Thyroid gland (tissue), 4 donors: ENCODE measurements around the gene DOHH. TPM values are rescaled to one million over a fixed set of nuclear protein-coding genes. Genes with fewer than 3 reads are reported as not detected.

Source experiments
- DNase-seq, 2 donors: peaks; one replicate each; pipeline ENCODE4 v3.0.0-alpha.2; 2019
- H3K27ac ChIP-seq, 3 donors: fragments of 200-600 bp; sonication (generic); 1 replicate in 2 of 3; 2 replicates in 1 of 3; pipeline ENCODE4 v1.5.1; 2016 to 2019; ENCODE audit warnings: mild to moderate bottlenecking in 1 of 3, moderate library complexity in 1 of 3
- H3K27me3 ChIP-seq: fragments of 200-600 bp; sonication (generic); one replicate; pipeline ENCODE4 v1.5.1; 2019
- H3K36me3 ChIP-seq, 2 donors: fragments of 200-600 bp; sonication (generic); one replicate each; pipeline ENCODE4 v1.5.1; 2016 to 2019
- H3K4me1 ChIP-seq, 2 donors: fragments of 200-600 bp; sonication (generic); one replicate each; pipeline ENCODE4 v1.5.1; 2017 to 2019
- H3K4me3 ChIP-seq, 3 donors: fragments of 200-600 bp; sonication (generic); replicated peaks in 1 of 3; 1 replicate in 2 of 3; 2 replicates in 1 of 3; pipeline ENCODE4 v1.5.1; 2016; ENCODE audit warnings: mild to moderate bottlenecking in 1 of 3
- H3K9me3 ChIP-seq: fragments of 200-600 bp; sonication (generic); one replicate; pipeline ENCODE4 v1.5.1; 2017
- POLR2A ChIP-seq, 2 donors: fragments of 450-650 bp; IDR thresholded peaks; one replicate each; pipeline ENCODE4 v1.6.1; 2017; ENCODE audit warnings: antibody characterized with exemption in 2 of 2, mild to moderate bottlenecking in 2 of 2, moderate library complexity in 1 of 2
- WGBS, 2 donors: methylation state at CpG; one replicate each; pipeline ENCODE4 v1.1.5; 2017; 5-methylcytosine and 5-hydroxymethylcytosine counted together
- intact Hi-C: fragments of 100-400 bp; cut with DNase I; formaldehyde crosslinking; loops from one replicate; pipeline ENCODE4 v1.15.1; 2023
- total RNA-seq, 4 donors: library from RNA; depleted of rRNA; stranded (reverse); fragments of >200 nt; gene quantifications; one replicate each; pipeline ENCODE4 v1.2.3, GENCODE V29; 2016
- TF ChIP-seq, protein P1 (sequence below), 6 experiments: fragments of 200-600 bp in 3 of 6; fragments of 450-650 bp in 3 of 6; sonication (generic) in 3 of 6; IDR thresholded peaks; one replicate each; pipeline ENCODE4 v1.5.1; 2016 to 2019; ENCODE audit warnings: antibody characterized with exemption in 6 of 6, mild to moderate bottlenecking in 2 of 6, inconsistent platforms in 1 of 6, moderate library complexity in 1 of 6

DOHH gene
- total RNA-seq, 4 donors from 2014 or later = 9.0 to 18.9 (median 13.6) TPM

DNA sequence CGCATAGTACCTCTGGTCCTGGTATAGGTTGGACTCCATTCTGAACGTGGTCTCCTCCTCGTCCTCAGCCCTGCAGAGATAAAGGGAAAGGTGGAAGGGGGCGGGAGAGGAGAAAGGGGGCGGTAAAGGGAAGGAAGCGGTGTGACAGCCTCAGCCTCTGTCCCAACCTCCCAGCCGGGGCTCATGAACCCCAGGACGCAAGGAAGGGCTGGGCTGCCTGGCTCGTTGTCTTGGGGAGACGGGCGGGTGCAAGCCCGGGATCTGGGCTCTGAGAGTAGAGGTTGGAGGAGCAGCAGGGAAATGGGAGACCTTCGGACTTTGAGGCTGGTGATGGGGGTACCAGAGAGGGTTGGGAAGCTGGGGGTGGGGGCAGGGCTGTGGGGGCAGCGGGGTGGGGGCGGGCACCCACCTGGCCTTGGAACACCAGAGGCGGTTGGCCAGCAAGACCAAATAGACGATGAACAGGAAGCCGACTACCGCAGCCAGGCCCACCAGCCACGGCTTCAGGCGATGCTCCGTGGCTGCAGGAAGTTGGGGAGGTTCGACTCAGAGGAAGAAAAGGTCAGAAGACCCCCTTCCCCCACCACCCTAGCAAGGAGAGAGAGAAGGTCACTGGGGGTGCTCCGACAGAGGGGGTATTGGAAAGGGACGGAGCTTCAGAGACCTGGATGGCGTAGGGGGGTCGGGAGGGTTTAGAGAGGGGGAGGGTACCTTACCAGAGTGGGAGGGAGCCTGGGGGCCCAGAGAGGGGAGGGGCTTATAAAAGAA is 21.9 kb downstream of the DOHH start:
- intact Hi-C loops = no loop called here
- WGBS, 2 donors = 41 to 48% methylated on average over 25 to 26 of the region's 27 CpGs
- H3K4me3 ChIP-seq = no peak overlapping the region
- no peaks in the 10 kb centered on the region for H3K27me3 ChIP-seq
- no peak overlapping the region for H3K27ac ChIP-seq
- TF ChIP-seq POLR2A (IDR thresholded peaks at IDR 0.05) = no peak
- TF ChIP-seq, protein P1, sequence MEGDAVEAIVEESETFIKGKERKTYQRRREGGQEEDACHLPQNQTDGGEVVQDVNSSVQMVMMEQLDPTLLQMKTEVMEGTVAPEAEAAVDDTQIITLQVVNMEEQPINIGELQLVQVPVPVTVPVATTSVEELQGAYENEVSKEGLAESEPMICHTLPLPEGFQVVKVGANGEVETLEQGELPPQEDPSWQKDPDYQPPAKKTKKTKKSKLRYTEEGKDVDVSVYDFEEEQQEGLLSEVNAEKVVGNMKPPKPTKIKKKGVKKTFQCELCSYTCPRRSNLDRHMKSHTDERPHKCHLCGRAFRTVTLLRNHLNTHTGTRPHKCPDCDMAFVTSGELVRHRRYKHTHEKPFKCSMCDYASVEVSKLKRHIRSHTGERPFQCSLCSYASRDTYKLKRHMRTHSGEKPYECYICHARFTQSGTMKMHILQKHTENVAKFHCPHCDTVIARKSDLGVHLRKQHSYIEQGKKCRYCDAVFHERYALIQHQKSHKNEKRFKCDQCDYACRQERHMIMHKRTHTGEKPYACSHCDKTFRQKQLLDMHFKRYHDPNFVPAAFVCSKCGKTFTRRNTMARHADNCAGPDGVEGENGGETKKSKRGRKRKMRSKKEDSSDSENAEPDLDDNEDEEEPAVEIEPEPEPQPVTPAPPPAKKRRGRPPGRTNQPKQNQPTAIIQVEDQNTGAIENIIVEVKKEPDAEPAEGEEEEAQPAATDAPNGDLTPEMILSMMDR (IDR thresholded peaks at IDR 0.05) = no peak
- no peaks in the 10 kb centered on the region for H3K36me3 ChIP-seq
- DNase-seq = no peak
- no peaks in the 10 kb centered on the region for H3K4me1 ChIP-seq
- H3K9me3 ChIP-seq = no peaks in the 10 kb centered on the region

DNA sequence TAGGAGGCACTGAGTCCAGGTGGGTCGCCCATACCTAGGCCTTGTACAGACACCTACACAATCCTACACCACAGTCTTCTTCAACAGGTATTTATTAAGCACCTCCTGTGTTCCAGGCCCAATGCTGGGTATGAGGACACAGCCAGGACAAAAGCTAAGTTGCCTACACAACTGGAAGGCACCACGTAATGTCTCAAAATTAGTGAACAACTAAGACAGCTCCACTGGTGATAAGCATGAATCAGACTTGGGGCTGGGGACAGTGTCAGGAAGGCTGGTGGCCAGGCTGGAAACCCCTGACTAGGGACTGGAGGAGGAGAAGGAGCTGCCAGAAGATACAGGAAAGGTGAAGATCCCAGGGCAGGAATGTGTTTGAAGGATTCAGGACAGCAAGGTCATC is 22.5 kb downstream of the DOHH start:
- no peak for DNase-seq
- Histone ChIP-seq H3K4me3 (no peak overlapping the region), H3K27me3 (no peaks in the 10 kb centered on the region), H3K27ac (no peak overlapping the region), H3K36me3 (no peaks in the 10 kb centered on the region), H3K9me3 (no peaks in the 10 kb centered on the region), H3K4me1 (no peaks in the 10 kb centered on the region)
- WGBS, 2 donors = 95 to 97% methylated on average over 2 of the region's 2 CpGs
- intact Hi-C loops = no loop called here
- TF ChIP-seq, protein P1 (IDR thresholded peaks at IDR 0.05) = no peak
- no peak for TF ChIP-seq POLR2A (IDR thresholded peaks at IDR 0.05)

DNA sequence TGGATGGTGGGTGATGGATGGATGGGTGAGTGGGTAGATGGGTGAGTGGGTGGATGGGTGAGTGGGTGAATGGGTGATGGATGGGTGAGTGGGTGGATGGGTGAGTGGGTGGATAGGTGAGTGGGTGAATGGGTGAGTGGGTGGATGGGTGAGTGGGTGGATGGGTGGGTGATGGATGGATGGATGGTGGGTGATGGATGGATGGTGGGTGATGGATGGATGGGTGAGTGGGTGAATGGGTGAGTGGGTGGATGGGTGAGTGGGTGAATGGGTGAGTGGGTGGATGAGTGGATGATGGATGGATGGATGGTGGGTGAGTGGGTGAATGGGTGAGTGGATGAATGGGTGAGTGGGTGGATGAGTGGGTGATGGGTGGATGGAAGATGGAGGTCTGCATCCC is 23.0 kb downstream of the DOHH start:
- Histone ChIP-seq H3K27ac (no peak overlapping the region), H3K9me3 (no peaks in the 10 kb centered on the region), H3K27me3 (no peaks in the 10 kb centered on the region), H3K4me3 (no peak overlapping the region), H3K36me3 (no peaks in the 10 kb centered on the region), H3K4me1 (no peaks in the 10 kb centered on the region)
- DNase-seq = no peak
- TF ChIP-seq, protein P1 (IDR thresholded peaks at IDR 0.05) = no peak
- TF ChIP-seq POLR2A (IDR thresholded peaks at IDR 0.05) = no peak
- intact Hi-C loops = no loop called here

DNA sequence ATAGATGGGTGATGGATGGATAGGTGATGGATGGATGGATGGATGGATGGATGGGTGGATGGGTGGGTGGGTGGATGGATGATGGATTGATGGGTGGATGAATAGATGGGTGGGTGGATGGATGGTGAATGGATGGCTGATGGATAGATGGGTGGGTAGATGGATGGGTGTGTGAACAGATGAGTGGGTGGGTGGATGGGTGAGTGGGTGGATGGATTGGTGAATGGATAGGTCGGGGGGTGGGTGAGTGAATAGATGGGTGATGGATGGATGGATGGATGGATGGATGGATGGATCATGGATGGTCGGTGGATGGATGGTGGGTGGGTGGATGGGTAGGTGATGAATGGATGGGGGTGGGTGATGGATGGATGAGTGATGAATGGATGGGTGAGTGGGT is 23.6 kb downstream of the DOHH start:
- Histone ChIP-seq H3K4me3 (no peak overlapping the region), H3K27ac (no peak overlapping the region), H3K36me3 (no peaks in the 10 kb centered on the region), H3K4me1 (peaks cover 0 to 3% of the 10 kb centered on the region in 2 donors), H3K9me3 (no peaks in the 10 kb centered on the region), H3K27me3 (no peaks in the 10 kb centered on the region)
- no peak for DNase-seq
- intact Hi-C loops = no loop called here
- 86 to 87% methylated on average over 2 of the region's 2 CpGs for WGBS, 2 donors
- TF ChIP-seq, protein P1 (IDR thresholded peaks at IDR 0.05) = no peak
- TF ChIP-seq POLR2A (IDR thresholded peaks at IDR 0.05) = no peak

DNA sequence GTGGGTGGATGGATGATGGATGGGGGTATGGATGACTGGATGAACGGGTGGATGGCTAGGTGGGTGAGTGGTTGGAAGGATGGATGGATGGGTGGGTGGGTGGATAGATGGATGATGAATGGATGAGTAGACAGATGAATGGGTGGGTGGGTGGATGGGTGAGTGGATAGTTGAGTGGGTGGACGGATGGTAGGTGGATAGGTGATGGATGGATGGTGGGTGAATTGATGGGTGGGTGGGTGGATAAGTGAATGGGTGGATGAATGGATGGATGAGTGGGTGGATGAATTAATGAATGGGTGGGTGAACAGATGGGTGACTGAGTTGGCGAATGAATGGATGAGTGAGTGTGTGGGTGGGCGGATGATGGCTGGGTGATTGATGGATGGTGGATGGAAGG is 25.0 kb downstream of the DOHH start:
- no peak overlapping the region for H3K27ac ChIP-seq
- WGBS, 2 donors = 85% methylated on average over 4 of the region's 4 CpGs
- DNase-seq = no peak
- H3K9me3 ChIP-seq = no peaks in the 10 kb centered on the region
- intact Hi-C loops = no loop called here
- no peaks in the 10 kb centered on the region for H3K27me3 ChIP-seq
- no peaks in the 10 kb centered on the region for H3K36me3 ChIP-seq
- no peak overlapping the region for H3K4me3 ChIP-seq
- TF ChIP-seq, protein P1 (IDR thresholded peaks at IDR 0.05) = no peak
- TF ChIP-seq POLR2A (IDR thresholded peaks at IDR 0.05) = no peak
- H3K4me1 ChIP-seq = peaks cover 0 to 3% of the 10 kb centered on the region in 2 donors
